Transverse colon (tissue), 4 donors: Measurements from ENCODE around the gene MAMDC2.

ENCODE experiments used
- POLR2A ChIP-seq: fragments of 450-650 bp; IDR thresholded peaks from one replicate; pipeline ENCODE4 v1.6.1; 2016; ENCODE audit warnings: antibody characterized with exemption, mild to moderate bottlenecking, moderate library complexity
- POLR2AphosphoS5 ChIP-seq, 3 donors: sonication (generic); formaldehyde crosslinking; IDR thresholded peaks; one replicate each; pipeline ENCODE4 v1.6.1; 2016; ENCODE audit warnings: antibody characterized with exemption in 3 of 3
- TF ChIP-seq, protein P1 (sequence below), 5 experiments: fragments of 200-600 bp in 3 of 5; fragments of 450-650 bp in 2 of 5; sonication (generic) in 3 of 5; IDR thresholded peaks; 1 replicate in 2 of 5; 2 replicates in 3 of 5; pipeline ENCODE4 v1.5.1; 2016 to 2017; ENCODE audit warnings: antibody characterized with exemption in 5 of 5, inconsistent platforms in 3 of 5, mild to moderate bottlenecking in 2 of 5, moderate library complexity in 1 of 5

DNA sequence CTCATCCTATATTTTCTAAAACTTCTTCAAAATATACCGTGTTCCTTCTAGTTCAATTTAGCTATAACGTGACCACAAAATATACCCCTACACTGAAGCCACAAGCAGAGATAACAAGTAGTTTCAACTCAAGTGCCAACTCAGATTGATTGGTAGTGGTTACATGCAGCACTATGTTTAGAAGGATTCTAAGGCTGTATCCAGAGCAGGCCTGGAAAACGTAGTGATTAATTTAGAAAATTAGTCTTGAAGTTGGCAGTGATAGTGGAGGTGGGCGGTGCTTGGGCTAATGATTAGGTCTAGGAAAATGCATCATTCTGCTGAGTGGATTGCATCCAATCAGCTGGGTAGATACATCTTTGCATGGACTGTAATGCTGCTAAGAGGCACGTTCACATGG is 61.5 kb downstream of the MAMDC2 start:
- TF ChIP-seq, protein P1, sequence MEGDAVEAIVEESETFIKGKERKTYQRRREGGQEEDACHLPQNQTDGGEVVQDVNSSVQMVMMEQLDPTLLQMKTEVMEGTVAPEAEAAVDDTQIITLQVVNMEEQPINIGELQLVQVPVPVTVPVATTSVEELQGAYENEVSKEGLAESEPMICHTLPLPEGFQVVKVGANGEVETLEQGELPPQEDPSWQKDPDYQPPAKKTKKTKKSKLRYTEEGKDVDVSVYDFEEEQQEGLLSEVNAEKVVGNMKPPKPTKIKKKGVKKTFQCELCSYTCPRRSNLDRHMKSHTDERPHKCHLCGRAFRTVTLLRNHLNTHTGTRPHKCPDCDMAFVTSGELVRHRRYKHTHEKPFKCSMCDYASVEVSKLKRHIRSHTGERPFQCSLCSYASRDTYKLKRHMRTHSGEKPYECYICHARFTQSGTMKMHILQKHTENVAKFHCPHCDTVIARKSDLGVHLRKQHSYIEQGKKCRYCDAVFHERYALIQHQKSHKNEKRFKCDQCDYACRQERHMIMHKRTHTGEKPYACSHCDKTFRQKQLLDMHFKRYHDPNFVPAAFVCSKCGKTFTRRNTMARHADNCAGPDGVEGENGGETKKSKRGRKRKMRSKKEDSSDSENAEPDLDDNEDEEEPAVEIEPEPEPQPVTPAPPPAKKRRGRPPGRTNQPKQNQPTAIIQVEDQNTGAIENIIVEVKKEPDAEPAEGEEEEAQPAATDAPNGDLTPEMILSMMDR (IDR thresholded peaks at IDR 0.05): no peak
- TF ChIP-seq POLR2A (no peak), POLR2AphosphoS5 (IDR thresholded peaks at IDR 0.05) (no peak)
